ENCODE measurements around the gene BEND7. TPM values are rescaled to one million over a fixed set of nuclear protein-coding genes. Genes with fewer than 3 reads are reported as not detected.

Gene BEND7, protein sequence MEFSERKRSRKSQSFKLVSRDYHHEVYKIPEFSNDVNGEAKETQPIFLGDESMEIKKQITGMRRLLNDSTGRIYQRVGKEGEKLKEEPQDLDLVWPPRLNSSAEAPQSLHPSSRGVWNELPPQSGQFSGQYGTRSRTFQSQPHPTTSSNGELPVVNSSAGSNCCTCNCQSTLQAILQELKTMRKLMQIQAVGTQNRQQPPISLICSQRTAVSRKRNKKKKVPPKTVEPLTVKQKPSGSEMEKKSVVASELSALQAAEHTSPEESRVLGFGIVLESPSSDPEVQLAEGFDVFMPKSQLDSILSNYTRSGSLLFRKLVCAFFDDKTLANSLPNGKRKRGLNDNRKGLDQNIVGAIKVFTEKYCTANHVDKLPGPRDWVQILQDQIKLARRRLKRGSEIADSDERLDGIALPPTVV
- total RNA-seq (2022; extraction: Qiagen RNA extraction; ENCODE audit: low read depth): 10.1 to 12.4 TPM (median 11.9 TPM) in 5 replicates

DNA sequence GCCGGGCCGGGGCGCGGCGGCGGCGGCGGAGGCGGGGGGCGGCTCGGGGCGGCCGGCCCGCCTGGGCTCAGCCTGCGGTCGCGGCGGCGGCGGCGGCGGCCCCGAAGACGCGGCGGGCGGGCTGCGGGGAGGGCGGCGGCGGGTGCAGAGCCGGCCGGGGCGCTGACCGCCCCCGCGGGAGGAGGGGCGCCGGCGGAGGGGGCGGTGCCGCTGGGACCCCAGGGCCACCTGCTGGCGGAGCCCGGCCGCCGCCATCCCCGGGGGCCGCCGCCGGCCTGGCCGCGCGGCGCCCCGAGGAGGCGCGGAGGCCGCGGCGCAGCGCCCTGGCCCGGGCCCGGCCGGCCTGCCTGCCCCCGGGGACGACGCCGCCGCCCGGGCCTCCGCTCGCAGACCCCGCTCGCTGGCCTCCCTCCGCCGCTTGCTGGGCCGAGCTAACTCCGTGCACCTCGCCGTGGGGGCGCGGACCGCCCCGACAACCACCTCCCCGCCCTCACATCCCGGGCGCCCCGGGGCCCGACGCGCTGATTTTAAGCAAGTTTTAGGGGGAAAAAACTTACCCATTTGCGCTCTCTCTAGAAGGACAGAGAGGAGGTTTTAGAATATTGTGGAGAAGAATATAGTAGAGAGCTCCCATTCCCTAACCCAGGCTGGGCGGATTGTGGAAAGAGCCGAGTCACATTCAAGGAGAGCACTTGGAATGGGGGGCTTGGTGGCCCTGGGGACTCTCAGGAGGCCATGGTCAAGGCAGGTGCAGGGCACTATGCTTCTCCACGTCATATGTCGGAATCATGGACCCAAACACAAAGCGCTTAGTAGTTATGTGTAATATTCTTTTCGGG is at the start of gene BEND7:
Gene BEND7, minus strand, starts transcription at position 140 of the 839 bp plus-strand sequence. CDS start 481 bp downstream, outside the sequence.

Other genes starting within 250 kb of the BEND7 start
- gene PHYH, start 228.9 kb downstream of the BEND7 start, total RNA-seq (2022; extraction: Qiagen RNA extraction; ENCODE audit: low read depth): 29.2 to 34.4 TPM (median 31.8 TPM) in 5 replicates
- 64.1 to 83.2 TPM (median 66.9 TPM) in 5 replicates for gene SEPHS1, start 180.7 kb downstream of the BEND7 start, total RNA-seq (2022; extraction: Qiagen RNA extraction; ENCODE audit: low read depth)
- 18.5 to 27.6 TPM (median 21.0 TPM) in 5 replicates for gene PRPF18, start 58.0 kb upstream of the BEND7 start, total RNA-seq (2022; extraction: Qiagen RNA extraction; ENCODE audit: low read depth)

Data from A549 treated with RU486 at 1 μM for 4 hours (cell line).